Endothelial cell of umbilical vein (primary cell): ENCODE data around the gene MESP2. TPM values are rescaled to one million over a fixed set of nuclear protein-coding genes. Genes with fewer than 3 reads are reported as not detected.

Experiments used
- BruUV-seq: library from RNA; stranded (reverse); fragments of 400-500 nt; replicated peaks from 2 replicates; lab custom pipeline; 2021; lab: Mats Ljungman, UMichigan
- CTCF ChIA-PET: fragments of 300-600, 350-600 bp; sonication (Branson Sonifier 250); formaldehyde crosslinking; loops from one replicate; lab custom pipeline; 2021; ENCODE audit warnings: antibody characterized with exemption, inconsistent platforms; lab: Charles Lee
- POLR2A ChIA-PET: fragments of 300-600, 350-600 bp; sonication (Branson Sonifier 250); formaldehyde crosslinking; loops from one replicate; lab custom pipeline; 2021; ENCODE audit warnings: antibody characterized with exemption, inconsistent platforms; lab: Charles Lee
- DNase-seq: peaks from one replicate; pipeline ENCODE4 v3.0.0-alpha.2; 2011; ENCODE audit warnings: low read depth, low spot score
- FAIRE-seq: peaks from 2 replicates; lab custom pipeline; 2011; peaks lifted over from hg19 to GRCh38; lab: Jason Lieb, UNC
- H2AFZ ChIP-seq: 2 replicates; pipeline ENCODE4 v1.6.0; 2012; ENCODE audit warnings: low read depth, low read length, control low read depth, inconsistent platforms
- H3K27ac ChIP-seq: 2 replicates; pipeline ENCODE4 v1.5.1; 2011; ENCODE audit warnings: low read depth, mild to moderate bottlenecking, control low read depth, low read length, moderate library complexity; ENCODE audit not compliant: insufficient read depth
- H3K27me3 ChIP-seq, 2 experiments: 2 replicates each; pipeline versions ENCODE4 v1.6.0 to v1.6.1; 2011; ENCODE audit warnings: low read length in 2 of 2, mixed read lengths in 1 of 2; ENCODE audit not compliant: control insufficient read depth in 2 of 2, insufficient read depth in 2 of 2
- H3K36me3 ChIP-seq, 2 experiments: 2 replicates in 1 of 2; 3 replicates in 1 of 2; pipeline ENCODE4 v1.5.1; 2011; ENCODE audit warnings: low read length in 2 of 2, mild to moderate bottlenecking in 1 of 2, moderate library complexity in 1 of 2; ENCODE audit not compliant: control insufficient read depth in 2 of 2, insufficient read depth in 2 of 2; ENCODE audit errors: extremely low read depth in 1 of 2
- H3K4me1 ChIP-seq: 3 replicates; pipeline ENCODE4 v1.5.1; 2011; ENCODE audit warnings: mild to moderate bottlenecking, low read length; ENCODE audit not compliant: control insufficient read depth, insufficient read depth; ENCODE audit errors: extremely low read depth
- H3K4me2 ChIP-seq: 2 replicates; pipeline ENCODE4 v1.6.1; 2011; ENCODE audit warnings: low read length, control low read depth, mixed read lengths; ENCODE audit not compliant: insufficient read depth
- H3K4me3 ChIP-seq, 3 experiments: fragments of 200-600 bp in 1 of 3; sonication (generic), shearing (Covaris generic) in 1 of 3; replicated peaks in 1 of 3; 2 replicates each; pipeline ENCODE4 v1.5.1; 2011 to 2016; ENCODE audit warnings: control low read depth in 3 of 3, low read length in 3 of 3, mild to moderate bottlenecking in 2 of 3, inconsistent platforms in 1 of 3, low read depth in 1 of 3, moderate library complexity in 1 of 3; ENCODE audit not compliant: insufficient read depth in 1 of 3
- H3K79me2 ChIP-seq: 2 replicates; pipeline ENCODE4 v1.6.0; 2012; ENCODE audit warnings: low read length, inconsistent platforms; ENCODE audit not compliant: control insufficient read depth, insufficient read depth
- H3K9ac ChIP-seq: replicated peaks from 2 replicates; pipeline ENCODE3; 2011; ENCODE audit warnings: low read length, control low read depth; ENCODE audit not compliant: insufficient read depth; ENCODE audit errors: extremely low read depth
- H3K9me1 ChIP-seq: replicated peaks from 3 replicates; pipeline ENCODE4 v1.6.0; 2011; ENCODE audit warnings: mild to moderate bottlenecking, low read length; ENCODE audit not compliant: control insufficient read depth, insufficient read depth; ENCODE audit errors: extremely low read depth
- H3K9me3 ChIP-seq: replicated peaks from 2 replicates; pipeline ENCODE4 v1.5.1; 2012; ENCODE audit warnings: low read length, inconsistent platforms; ENCODE audit not compliant: control insufficient read depth, insufficient read depth
- H4K20me1 ChIP-seq: replicated peaks from 2 replicates; pipeline ENCODE3; 2011; ENCODE audit warnings: mild to moderate bottlenecking, low read length; ENCODE audit not compliant: control insufficient read depth, insufficient read depth; ENCODE audit errors: extremely low read depth
- CTCF ChIP-seq, 2 donors: IDR thresholded peaks; 1 replicate in 1 of 2; 2 replicates in 1 of 2; pipeline ENCODE4 v1.5.1; 2011; ENCODE audit warnings: low read length in 2 of 2, mild to moderate bottlenecking in 2 of 2, moderate library complexity in 2 of 2, control low read depth in 1 of 2, inconsistent platforms in 1 of 2, low read depth in 1 of 2; ENCODE audit not compliant: insufficient read depth in 1 of 2; ENCODE audit errors: extremely low read depth in 1 of 2
- EZH2 ChIP-seq: IDR thresholded peaks from 2 replicates; pipeline ENCODE4 v1.6.1; 2012; ENCODE audit warnings: borderline replicate concordance, low read depth, mild to moderate bottlenecking, moderate library complexity, low read length, inconsistent platforms; ENCODE audit not compliant: severe bottlenecking
- FOS ChIP-seq: IDR thresholded peaks from 2 replicates; pipeline ENCODE4 v1.6.1; 2011; ENCODE audit warnings: mild to moderate bottlenecking, low read length, moderate library complexity, borderline replicate concordance; ENCODE audit not compliant: insufficient read depth
- GATA2 ChIP-seq: IDR thresholded peaks from 2 replicates; pipeline ENCODE4 v1.7.0; 2011; ENCODE audit warnings: low read depth, mild to moderate bottlenecking, moderate library complexity, mixed read lengths, low read length; ENCODE audit not compliant: insufficient read length, insufficient read depth
- JUN ChIP-seq: IDR thresholded peaks from 2 replicates; pipeline ENCODE4 v1.6.1; 2011; ENCODE audit warnings: borderline replicate concordance, low read depth; ENCODE audit not compliant: insufficient read length, insufficient read depth
- MYC ChIP-seq: IDR thresholded peaks from one replicate; pipeline ENCODE4 v1.6.1; 2011; ENCODE audit warnings: mild to moderate bottlenecking, low read depth, low read length
- POLR2A ChIP-seq: IDR thresholded peaks from 2 replicates; pipeline ENCODE4 v1.6.1; 2012; ENCODE audit warnings: low read depth, mild to moderate bottlenecking, control low read depth, low read length
- POLR2AphosphoS5 ChIP-seq: IDR thresholded peaks from 2 replicates; pipeline ENCODE4 v1.6.1; 2012; ENCODE audit warnings: low read depth, mild to moderate bottlenecking, control low read depth, low read length, moderate library complexity; ENCODE audit not compliant: insufficient read depth
- dilution Hi-C: fragments of 300-500 bp; cut with MboI; formaldehyde crosslinking; loops from one replicate; pipeline ENCODE4 v1.15.0; 2019; ENCODE audit warnings: low sequenced_read_pairs; ENCODE audit not compliant: extremely low pct_ligation_motif_present
- intact Hi-C: fragments of 100-400 bp; cut with micrococcal nuclease; formaldehyde crosslinking; loops from one replicate; pipeline ENCODE4 v1.10.0; 2022
- polyA plus RNA-seq, 4 experiments: library from polyadenylated mRNA; depleted of rRNA in 3 of 4; stranded (reverse) in 3 of 4; unstranded in 1 of 4; fragments of >200 nt; gene quantifications; 2 replicates each; pipeline versions ENCODE4 v1.2.1 to v1.2.3, GENCODE V29; 2011 to 2012; ENCODE audit warnings: missing spikeins in 1 of 4
- total RNA-seq: library from RNA; stranded (reverse); gene quantifications from 2 replicates; pipeline ENCODE4 v1.2.3, GENCODE V29; 2021
- TF ChIP-seq, protein P1 (sequence below): IDR thresholded peaks from 2 replicates; pipeline ENCODE4 v1.6.1; 2011; ENCODE audit not compliant: insufficient read depth, insufficient read length

Gene MESP2
- total and polyA plus RNA-seq, 2 donors (not counting 3 experiments of a cell fraction or from before 2014, with no cell fraction given), result 0.42 to 0.43 TPM

- H3K9ac ChIP-seq, result peak overlapping the region; percentile 19
- DNase-seq (peak; percentile 72), FAIRE-seq (peak; percentile 83)
- ChIA-PET POLR2A (no interaction called here), CTCF (interaction anchor here (4.5 kb wide), 1 partner anchor 54 kb away, joined by 28 read pairs; no protein-coding TSS in a partner anchor)
- no peaks in the 10 kb centered on the region for H3K36me3 ChIP-seq
- peaks cover 34% of the 10 kb centered on the region for H3K4me1 ChIP-seq
- H3K4me3 ChIP-seq, result no peak overlapping the region
- no peaks in the 10 kb centered on the region for H3K79me2 ChIP-seq
- H2AFZ ChIP-seq, result peak overlapping the region; percentile 25
- H3K27me3 ChIP-seq, result no peaks in the 10 kb centered on the region
- no peaks in the 10 kb centered on the region for H3K9me3 ChIP-seq
- no peaks in the 10 kb centered on the region for H3K9me1 ChIP-seq
- peak overlapping the region; percentile 71 for H3K27ac ChIP-seq
- no peaks in the 10 kb centered on the region for H4K20me1 ChIP-seq
- intact Hi-C loops, result loop anchor here (2.0 kb wide), 2 partner anchors 30 to 60 kb away; no protein-coding TSS in a partner anchor
- H3K4me2 ChIP-seq, result peak overlapping the region; percentile 20
- BruUV-seq, result TSS peak; percentile 87
- dilution Hi-C loops, result no loop called here
- TF ChIP-seq MYC (no peak), POLR2A (peak; percentile 36), CTCF (IDR thresholded peaks at IDR 0.05; ENCODE audit: extremely low read depth in 1 of 2, insufficient read depth in 1 of 2, low read depth in 1 of 2, low read length in 2 of 2) (no peak), JUN (no peak), EZH2 (no peak), GATA2 (peak; percentile 21), POLR2AphosphoS5 (peak; percentile 43), FOS (peak; percentile 88)
- TF ChIP-seq, protein P1, sequence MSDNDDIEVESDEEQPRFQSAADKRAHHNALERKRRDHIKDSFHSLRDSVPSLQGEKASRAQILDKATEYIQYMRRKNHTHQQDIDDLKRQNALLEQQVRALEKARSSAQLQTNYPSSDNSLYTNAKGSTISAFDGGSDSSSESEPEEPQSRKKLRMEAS, result no peak
These were observed 44.8 kb downstream of the MESP2 start for GRCh38 chr15:89820666-89821611.
